ENCODE results near the gene SPATC1L.
"Not testable (repeated sequence)": the region's sequence is repeated elsewhere in the genome, so short reads cannot be mapped to it uniquely, and the experiment has no call there.

SPATC1L gene

DNA sequence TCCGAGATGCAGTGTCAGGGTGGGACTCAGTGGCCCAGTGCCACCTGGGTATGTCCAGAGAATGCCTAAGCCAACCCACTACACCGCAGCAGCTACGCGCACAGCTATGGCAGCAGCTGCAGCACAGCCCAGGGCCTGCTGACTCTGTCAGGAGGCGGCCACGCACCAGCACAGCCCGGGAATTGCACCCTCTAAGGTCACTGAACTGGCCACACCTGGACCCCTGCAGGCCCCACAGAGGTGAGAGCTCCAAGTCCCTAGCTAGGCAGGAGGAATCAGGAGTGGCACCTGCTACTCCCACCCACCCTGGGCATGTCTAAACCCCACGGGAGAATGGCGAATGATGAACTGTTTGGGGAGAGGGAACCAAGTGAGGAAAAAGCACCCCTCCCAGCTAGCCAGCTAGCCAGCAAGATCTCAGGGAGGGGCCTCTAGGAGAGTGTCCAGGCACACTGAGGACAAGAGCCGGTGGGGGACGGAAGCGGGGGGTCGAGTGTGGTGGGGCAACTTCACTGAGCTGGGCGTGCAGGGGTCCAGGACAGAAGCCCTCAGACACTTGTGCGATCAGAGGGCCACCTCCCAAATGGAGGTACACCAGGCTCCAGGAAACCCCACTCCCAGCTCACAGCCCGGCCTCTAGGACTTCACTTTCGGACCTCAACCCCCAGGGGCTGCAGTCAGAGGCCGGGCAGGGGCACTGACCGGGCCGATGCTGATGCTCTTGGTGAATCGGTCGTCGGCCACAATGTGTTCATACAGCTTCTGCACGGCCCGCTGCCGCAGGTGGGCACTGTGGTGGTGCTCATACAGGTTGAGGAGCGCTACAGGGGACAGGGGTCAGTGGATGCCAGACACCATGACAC is 30.4 kb upstream of the SPATC1L start:
- no peak for DNase-seq

DNA sequence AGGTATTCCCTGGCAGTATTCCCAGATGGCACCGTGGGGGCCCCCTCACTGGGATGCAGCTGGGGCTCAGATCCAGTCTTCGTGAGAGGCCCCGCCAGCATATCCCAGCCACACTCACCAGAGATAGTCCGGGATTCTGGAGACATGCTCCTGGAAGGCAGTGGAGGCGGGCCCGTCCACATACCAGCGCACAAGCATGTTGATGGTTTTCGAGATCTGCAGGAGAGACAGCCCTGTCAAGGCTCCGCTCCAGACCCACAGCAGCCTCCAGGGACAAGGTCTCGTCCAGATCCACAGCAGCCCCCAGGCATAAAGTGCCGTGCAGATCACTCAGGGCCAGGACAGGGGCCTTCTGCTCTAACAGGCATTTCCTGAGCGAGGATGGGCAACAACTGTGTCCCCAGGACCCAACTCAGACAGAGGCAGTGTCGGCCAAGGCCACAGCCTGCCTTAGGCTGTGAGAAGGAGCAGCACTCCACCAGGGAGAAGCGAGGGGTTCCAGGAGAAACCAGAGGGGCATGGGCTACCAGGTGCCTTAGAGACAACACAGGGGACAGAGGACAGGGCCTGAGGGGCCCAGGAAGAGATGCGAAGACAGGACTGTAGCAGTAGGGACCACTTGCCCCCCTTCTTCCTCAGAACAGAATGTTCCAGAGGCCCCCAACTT is 29.5 kb upstream of the SPATC1L start:
- no peak for DNase-seq

DNA sequence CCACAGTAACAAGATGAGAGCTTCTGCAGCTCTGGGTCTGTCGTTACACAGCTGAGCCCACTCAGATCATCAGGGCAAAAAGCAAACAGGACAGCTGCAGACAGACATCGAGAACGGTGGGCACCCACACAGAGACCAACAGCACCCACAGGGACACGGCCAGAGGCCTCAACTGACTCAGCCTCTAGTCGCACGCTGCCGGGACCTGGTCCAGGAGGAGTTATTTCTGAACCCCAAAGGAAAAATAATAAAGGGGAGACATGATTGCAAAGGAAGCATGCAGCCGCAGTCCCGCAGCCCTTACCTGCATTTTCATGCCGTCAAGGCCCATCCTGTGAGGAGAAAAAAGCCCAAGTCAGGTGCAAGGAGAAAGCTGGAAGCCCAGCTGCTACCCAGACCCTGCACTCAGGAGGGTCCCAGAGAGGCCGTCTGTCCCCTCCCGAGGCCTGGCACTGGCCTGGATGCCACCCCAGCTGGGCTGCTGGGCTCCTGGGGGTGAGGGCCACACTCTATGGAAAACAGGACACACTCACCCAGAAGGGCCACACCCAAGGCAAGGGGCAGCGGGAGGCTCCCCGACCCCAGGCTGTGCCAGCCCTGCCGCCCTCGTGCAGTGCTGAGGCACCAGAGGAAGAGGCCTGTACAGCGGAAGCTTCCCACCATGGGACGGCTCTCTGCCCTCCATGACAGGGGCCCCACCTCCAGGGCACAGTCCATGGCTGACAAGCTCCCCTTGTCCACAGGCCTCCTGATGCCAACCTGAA is 28.6 kb upstream of the SPATC1L start:
- DNase-seq: no peak

DNA sequence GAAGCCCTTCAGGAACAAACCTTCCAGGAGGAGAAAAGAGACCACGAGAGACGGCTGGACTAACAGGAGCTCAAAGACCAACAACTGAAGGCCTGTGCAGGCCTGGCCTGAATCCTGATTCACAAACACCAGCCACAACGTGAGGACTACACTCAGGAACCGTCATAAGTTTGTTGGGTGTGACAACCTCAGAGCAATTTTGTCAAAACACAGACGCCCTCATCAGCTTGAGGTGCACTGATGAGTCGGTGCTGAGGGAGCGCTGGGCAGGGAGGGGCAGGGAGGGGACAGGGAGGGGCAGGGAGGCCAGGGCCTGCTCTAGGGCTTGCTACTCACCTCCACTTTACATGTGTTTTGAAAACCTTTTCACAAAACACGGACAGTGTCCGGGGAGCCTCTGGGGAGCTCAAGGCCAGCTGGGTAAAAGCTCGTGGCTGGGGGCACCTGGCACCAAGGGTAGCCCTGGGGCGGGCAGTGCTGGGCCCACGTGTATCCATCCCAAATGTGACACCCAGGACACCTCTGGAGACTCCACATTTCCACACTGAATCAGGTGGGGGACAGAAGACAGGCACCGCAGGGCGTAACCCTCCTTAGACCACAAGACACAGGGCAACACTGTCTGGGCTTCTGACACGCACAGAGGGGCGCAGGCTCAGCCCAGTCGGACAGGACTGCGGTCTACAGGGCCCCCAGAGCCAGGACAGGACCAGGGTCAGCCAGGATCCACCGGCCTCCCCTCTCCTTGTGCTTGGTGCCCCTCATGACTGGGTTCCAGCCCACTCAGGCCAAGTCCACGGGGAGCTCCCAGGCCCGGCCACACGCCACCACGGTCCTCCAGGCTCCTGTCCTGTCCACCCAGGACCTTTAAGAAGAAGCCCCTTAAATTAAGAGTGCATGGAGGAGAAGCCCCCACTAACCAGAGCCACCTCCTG is 27.8 kb upstream of the SPATC1L start:
- DNase-seq: no peak

GRCh38 chr21:46211376-46211775 is 27.1 kb upstream of the SPATC1L start:
- no peak for DNase-seq

GRCh38 chr21:46210378-46211136 is 26.3 kb upstream of the SPATC1L start:
- no peak for DNase-seq

DNA sequence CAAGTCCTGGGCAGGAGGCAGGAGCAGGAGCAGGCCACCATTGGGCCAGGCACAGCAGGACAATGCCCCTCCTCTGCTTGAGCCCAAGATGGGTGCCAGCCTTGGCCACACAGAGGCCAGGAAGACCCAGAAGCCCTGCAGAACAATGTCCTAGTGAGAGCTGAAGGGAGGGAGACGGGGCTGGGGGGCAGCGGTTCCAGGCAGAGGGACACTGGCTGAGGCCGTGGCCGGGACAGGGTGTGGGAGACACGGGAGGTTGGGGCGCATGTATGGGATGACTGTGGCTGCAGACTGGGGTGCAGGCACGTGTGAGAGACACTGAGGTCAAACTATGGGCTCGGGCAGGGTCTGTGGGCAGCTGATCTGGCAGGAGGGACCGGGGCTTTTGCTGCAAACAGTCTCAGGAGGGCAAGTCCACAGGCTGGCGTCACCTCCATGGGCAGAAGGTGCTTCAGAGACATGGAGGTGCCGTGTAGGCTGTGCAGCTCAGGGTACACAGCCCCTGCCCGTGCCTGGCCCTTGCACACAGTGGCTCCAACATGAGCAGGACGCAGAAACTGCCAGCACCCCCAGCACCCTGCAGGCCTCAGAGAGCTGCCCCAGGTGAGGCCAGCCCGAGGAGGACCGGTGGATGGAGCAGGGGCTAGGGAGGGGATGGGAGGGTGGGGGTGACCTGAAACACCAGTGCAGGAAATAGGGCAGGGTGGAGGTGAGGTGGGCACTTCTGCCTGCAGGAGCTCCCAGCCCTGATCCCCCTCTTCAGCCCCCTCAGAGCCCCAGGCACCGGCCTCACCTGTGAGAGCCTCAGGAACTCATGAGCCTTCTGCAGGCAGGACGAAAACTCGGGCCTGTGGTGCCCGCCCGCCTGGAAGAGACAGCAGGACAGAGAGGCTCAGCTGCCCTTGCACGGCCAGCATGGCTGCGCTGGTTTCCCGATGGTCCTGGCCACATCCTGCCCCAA is 24.8 kb upstream of the SPATC1L start:
- DNase-seq: no peak

DNA sequence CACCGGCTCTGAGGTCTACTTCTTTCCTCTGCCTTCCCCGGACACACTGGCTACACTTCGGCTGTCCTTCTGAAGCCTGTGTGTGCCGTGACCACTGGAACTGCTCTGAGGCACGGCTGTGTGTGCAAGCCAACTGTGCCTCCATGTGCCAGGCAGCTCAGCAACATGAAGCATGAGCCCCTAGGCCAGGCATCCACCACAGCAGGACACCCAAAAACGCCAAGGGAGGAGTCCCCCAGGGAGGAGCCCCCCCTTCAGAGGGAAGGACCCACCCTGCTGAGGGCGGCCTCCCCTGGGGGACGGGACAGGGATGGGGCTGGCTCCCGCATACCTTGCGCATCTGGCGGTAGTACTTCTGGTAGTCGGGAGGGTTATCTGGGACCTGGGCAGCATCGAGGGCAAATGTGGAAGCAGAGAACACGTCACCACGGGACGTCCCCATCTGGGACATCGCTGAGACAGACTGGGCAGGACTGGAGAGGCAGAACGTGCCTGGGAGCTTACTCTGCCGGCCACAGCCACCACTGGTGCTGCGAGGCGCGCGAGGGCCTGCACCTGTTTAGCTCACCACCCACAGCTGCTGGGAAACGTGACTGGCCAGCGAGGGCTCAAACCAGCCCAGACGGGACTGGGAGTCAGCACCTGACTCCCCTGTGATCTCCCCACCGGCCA is 23.8 kb upstream of the SPATC1L start:
- DNase-seq: no peak

- no peak for DNase-seq
These were observed 23.0 kb upstream of the SPATC1L start for GRCh38 chr21:46207006-46207919.

DNA sequence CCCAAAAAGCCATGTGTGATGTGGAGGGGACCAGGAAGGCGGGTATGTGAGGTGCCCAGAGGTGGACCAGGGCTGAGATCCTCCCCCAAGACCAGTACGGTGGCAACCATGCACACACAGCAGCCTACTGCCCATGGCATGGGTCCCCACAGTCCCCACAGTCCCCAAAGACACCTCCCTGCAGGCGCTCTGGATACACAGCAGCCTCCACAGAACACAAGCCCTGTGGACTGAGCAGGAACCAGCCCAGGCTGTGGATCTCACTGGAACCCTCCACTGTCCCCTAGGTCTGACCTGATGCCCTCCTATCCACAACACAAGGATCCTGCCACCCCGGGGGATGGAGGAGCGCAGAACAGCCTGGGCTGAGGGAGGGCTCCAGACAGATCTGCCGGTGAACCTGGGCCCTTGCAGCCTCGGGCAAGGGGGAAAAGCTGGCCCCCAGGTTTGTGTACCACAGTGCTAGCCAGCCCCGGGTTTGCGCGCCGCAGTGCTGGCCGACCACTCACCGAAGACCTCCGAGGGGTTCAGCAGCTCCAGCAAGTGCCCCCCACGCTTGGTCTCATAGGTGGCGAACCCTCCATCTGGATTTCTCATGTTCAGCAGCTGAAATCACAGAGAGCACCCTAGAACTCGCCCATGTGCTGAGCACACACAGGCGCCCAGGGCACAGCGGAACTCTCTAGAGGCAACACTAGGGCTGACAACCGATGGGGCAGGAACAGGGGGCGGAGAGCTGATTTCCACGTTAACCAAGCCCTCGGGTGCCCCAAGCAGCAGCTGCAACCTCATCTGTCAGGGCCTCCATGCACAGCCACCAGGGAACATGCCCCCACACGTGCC is 22.1 kb upstream of the SPATC1L start:
- no peak for DNase-seq

GRCh38 chr21:46205766-46206162 is 21.5 kb upstream of the SPATC1L start:
- no peak for DNase-seq

GRCh38 chr21:46205166-46205565 is 20.9 kb upstream of the SPATC1L start:
- DNase-seq: no peak

GRCh38 chr21:46203203-46203600 is 18.9 kb upstream of the SPATC1L start:
- no peak for DNase-seq

DNA sequence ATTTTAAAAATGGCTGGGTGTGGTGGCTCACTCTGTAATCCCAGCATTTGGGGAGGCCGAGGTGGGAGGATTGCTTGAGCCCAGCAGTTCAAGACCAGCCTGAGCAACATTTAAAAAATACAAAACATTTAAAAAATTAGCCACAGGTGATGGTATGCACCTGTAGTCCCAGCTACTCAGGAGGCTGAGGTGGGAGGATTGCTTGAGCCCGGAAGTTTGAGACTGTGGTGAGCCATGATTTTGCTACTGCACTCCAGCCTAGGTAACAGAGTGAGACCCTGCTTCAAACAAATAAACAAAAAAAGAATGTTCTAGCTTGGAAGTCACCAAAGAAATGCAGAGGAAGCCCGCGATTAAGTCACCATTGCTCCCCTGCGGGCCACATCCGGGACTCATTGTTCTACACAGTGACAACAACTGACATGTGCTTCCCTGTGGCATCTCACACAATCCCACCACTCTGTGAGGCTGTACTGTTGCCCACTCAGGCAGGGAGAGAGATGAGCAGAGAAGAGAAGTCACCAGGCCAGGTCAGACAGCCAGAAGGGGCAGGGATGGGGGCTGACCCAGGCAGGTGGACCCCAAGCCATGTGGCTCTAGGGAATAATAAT is 18.4 kb upstream of the SPATC1L start:
- DNase-seq: no peak

GRCh38 chr21:46200877-46201803 is 16.9 kb upstream of the SPATC1L start:
- DNase-seq: not testable (repeated sequence)
